ENCODE data around the gene WASF3.

WASF3 gene

GRCh38 chr13:26686285-26686684 lies 128.8 kb downstream of the WASF3 start:
- no peak for DNase-seq

- DNase-seq = no peak
These were observed 130.8 kb downstream of the WASF3 start for GRCh38 chr13:26688286-26688685.

DNA sequence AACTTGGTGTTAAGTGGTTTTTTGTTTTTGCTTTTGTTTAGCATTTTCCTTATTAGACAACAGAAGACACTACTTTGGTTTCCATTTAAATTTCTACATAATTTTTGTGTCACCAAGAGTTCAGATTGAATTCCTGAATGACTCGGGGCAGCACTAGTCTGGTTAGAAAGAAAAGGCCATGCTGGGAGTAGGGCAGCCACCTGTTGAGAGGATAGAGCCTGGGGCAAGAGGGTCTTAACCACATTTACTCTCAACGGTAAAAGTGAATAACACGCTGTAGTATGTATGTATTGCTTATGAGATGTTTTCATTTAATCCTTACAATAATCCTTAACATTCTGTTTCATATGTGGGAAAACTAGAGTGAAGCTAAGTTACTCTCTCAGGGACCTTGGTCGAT lies 131.5 kb downstream of the WASF3 start:
- no peak for DNase-seq

GRCh38 chr13:26693749-26694463 lies 136.4 kb downstream of the WASF3 start:
- DNase-seq = no peak

DNA sequence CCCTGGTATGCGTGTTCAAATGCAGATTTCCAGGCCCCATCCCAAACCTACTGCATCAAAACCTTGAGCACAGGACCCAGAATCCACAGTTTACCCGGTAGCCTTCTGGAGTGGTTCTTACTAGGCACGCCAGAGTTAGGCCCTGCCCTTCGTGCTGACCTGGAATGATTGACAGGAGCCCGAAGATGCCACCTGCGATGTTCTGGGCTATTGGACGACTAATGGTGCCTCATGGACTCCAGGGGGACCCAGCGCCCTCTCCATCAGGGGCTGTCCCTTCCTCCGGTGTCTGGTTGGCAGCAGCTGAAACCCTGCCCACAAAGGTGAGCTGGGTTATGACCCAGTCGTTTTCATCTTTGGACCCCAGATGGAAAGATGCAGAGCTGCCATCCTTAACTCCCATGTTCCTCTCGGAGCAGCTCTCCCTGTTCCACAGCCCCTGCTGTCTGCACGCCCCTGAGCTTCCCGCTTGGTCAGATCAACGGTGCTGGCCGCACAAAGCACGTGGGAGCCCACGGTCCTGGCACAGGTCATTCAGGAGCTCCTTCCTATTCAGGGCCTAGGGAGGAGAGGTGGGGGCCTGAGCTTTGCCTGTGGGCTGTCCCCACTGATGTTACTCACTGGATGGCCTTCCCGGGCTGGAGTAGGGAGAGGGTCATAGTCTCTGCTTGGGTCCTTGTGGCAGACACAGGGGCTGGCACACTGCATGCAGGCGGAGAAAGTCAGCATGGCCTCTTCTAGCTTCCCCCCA lies 137.3 kb downstream of the WASF3 start:
- no peak for DNase-seq

DNA sequence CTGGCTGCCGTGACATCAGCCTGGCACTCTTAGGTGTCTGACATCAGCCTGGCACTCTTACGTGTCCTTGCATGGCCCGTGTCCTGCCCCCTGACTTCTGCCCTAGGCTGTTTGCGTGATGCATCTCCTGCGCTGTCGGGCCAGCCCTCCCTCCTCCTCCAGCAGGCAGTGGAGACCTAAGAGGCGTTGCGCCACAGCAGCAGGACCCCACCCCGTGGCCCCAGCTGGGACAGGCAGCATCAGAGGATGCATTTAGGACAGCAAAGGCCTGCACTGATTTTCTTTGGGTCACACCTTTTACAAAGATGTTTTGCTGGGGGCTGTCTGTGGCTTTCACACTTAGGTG lies 137.8 kb downstream of the WASF3 start:
- DNase-seq = no peak

DNA sequence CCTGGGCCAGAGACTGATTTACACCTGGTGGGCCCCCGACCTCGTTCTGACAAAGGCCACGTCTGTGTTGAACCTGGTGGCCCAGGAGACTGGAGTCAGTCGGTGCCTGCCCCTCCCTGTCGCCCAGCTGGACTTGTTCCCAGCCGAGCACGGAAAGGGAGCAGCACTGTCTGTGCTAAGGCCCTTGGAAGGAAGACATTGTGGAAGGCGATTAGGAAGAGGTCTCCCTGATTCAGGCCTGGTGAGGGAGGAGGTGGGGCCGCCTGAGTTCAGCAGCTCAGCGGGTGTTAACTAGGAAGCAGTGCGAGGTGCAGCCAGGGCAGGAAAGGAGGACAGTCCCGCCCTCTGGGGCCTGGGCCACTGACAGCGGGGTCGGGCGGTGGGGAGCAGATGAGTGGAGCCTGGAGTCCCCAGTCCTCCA lies 138.4 kb downstream of the WASF3 start:
- DNase-seq = no peak

- DNase-seq = no peak
These were observed 139.8 kb downstream of the WASF3 start for GRCh38 chr13:26697069-26697955.

- peak; percentile 77 to 81 for DNase-seq
These were observed 141.1 kb downstream of the WASF3 start for GRCh38 chr13:26698392-26699196.

- no peak for DNase-seq
These were observed 141.7 kb downstream of the WASF3 start for GRCh38 chr13:26699197-26699490.

- no peak for DNase-seq
These were observed 148.1 kb downstream of the WASF3 start for GRCh38 chr13:26705536-26705935.

GRCh38 chr13:26706381-26706780 lies 148.9 kb downstream of the WASF3 start:
- DNase-seq = no peak

DNA sequence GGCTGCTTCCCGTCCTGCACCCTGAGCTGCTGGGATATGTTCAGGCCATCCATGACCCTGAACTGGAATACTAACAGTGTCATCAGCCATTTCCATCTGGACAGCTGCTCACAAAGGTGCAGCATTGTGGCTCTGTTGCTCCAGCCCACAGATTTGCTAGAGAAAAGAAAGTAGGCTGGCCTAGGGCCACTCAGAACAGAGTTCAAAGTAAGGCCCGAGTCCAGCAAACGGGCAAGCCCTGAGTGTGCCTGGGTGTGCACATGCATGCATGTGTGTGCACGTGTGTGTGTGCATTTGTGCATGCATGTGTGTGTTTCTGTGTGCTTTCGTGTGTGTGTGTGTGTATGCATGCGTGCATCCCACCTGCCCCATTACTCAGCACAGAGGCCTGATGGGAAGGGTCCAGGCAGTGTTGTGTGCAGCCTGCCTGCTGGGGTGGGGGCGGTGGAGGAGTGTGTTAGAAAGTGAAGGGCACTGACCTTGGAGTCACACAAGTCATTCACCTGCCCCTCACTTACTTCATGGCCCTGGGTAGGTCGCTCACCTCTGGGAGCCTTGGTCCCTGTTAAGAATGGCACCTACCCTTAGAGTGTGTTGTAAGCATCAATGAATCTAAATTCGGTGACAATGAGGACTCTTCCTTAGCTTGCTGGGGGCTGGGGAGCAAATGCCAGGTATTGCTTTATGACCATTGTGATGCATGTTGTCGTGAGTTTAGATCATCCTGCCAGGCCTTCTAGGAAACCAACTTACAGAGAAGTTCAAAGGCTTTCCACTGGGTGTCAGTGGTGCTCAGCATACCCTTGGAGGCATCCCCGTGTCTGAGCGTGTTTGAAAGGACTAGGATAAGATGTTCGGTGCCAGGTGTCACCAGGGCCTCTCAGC lies 149.9 kb downstream of the WASF3 start:
- DNase-seq = peak; percentile 17 to 40

- DNase-seq = no peak
These were observed 150.5 kb downstream of the WASF3 start for GRCh38 chr13:26708007-26708297.

- DNase-seq = no peak
These were observed 152.0 kb downstream of the WASF3 start for GRCh38 chr13:26709461-26709860.

DNA sequence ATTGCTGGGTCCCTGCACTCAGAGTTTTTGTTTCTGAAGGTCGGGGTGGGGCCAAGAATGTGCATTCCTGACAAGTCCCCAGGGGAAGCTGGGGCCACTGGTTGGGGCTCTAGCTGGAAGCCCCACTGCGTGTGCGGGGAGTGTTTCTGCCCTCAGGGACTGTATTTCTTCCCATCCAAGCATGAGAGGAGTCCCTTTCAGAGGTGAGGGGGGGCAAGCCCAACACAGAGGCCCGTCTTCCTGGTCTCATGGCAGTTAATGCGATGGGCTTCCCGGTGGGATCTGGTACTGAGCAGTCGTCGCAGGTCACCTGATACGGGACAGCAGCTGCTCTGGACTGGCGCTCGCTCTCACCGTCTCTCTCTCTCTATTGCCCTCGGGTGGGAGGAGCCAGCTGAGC lies 152.7 kb downstream of the WASF3 start:
- DNase-seq = no peak

DNA sequence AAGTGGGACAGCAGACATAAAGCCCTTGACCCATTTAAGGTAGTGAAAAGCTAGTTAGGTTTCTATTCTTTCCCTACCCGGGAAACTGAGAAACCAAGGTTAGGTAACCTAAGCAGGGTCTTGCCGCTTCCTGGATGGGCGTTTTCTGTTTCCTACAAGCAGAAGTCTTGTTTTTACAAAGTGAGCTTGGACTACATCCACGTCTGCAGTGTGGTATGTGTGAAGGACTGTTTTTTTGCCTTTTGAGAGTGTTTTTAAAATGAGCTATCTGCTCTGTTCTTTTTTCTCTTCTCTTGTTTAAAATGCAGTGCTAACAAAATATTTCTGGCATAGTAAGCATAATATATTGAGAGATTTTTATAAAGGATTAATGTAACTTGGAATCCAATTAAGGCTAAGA lies 153.7 kb downstream of the WASF3 start:
- DNase-seq = no peak

DNA sequence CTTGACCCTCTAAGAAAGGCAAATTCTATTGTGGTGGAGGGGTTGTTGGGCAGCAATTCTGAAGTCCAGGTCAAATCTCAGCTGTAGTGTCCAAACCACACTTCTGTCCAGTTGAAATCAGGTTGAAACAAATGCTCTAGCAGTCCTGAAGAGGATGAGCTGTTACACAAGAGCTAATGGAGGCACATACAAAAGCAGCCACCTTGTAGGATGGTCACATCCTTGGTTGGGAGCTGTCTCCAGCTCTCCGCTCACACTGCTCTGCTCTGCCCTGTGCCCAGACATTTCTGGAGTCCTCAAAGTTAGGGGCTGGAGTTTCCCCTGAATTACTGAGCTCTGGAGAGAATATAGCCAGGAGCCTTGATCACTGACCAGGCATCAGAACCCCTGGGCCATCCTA lies 155.9 kb downstream of the WASF3 start:
- DNase-seq = no peak

DNA sequence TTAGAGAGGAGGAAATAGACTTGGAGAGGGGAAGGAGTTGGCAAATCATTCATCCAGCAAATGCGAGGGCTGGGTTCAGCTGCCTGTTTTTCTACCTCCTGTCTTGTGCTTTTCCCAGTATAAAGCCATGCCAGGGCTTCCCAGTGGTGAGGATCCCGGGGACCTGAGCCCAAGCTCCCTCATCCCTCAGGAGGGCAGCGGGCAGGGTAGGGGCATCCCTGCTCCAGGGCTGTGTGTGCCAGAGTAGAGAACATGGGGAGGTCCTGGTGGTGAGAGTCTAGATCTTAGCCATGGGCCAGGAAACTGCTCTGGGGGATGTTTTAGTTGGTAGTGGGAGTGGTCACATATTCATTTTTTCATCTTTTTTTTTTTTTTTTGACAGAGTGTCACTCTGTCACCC lies 159.5 kb downstream of the WASF3 start:
- DNase-seq = no peak

GRCh38 chr13:26718146-26718545 lies 160.7 kb downstream of the WASF3 start:
- no peak for DNase-seq

GRCh38 chr13:26718872-26719271 lies 161.4 kb downstream of the WASF3 start:
- DNase-seq = no peak

Measured in inflammatory macrophage (primary cell).